SU-DHL-6 (cell line): ENCODE results near the gene IQCM.

Experiments used
- EZH2phosphoT487 ChIP-seq: fragments of 200-600 bp; sonication (generic), shearing (Covaris generic); conservative IDR thresholded peaks from 2 replicates; pipeline ENCODE4 v1.6.1; 2018; ENCODE audit warnings: mild to moderate bottlenecking, antibody characterized with exemption, low read length, moderate library complexity, mixed read lengths
- TF ChIP-seq, protein P1 (sequence below): fragments of 200-600 bp; sonication (generic); IDR thresholded peaks from one replicate; pipeline ENCODE4 v1.5.1; 2017; ENCODE audit warnings: antibody characterized with exemption, mild to moderate bottlenecking, low read length, moderate library complexity; ENCODE audit not compliant: insufficient read depth, poor library complexity, severe bottlenecking

- no peak for TF ChIP-seq EZH2phosphoT487
- TF ChIP-seq, protein P1, sequence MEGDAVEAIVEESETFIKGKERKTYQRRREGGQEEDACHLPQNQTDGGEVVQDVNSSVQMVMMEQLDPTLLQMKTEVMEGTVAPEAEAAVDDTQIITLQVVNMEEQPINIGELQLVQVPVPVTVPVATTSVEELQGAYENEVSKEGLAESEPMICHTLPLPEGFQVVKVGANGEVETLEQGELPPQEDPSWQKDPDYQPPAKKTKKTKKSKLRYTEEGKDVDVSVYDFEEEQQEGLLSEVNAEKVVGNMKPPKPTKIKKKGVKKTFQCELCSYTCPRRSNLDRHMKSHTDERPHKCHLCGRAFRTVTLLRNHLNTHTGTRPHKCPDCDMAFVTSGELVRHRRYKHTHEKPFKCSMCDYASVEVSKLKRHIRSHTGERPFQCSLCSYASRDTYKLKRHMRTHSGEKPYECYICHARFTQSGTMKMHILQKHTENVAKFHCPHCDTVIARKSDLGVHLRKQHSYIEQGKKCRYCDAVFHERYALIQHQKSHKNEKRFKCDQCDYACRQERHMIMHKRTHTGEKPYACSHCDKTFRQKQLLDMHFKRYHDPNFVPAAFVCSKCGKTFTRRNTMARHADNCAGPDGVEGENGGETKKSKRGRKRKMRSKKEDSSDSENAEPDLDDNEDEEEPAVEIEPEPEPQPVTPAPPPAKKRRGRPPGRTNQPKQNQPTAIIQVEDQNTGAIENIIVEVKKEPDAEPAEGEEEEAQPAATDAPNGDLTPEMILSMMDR, result no peak
These were observed 302.6 kb downstream of the IQCM start for GRCh38 chr4:149513081-149513480.
